Measurements from ENCODE around the gene NOL8.

Gene NOL8

GRCh38 chr9:92292338-92293074 lies 32.6 kb downstream of the NOL8 start:
- H3K36me3 ChIP-seq (ENCODE audit: insufficient read depth, low read length), result peaks cover 52% of the 10 kb centered on the region

DNA sequence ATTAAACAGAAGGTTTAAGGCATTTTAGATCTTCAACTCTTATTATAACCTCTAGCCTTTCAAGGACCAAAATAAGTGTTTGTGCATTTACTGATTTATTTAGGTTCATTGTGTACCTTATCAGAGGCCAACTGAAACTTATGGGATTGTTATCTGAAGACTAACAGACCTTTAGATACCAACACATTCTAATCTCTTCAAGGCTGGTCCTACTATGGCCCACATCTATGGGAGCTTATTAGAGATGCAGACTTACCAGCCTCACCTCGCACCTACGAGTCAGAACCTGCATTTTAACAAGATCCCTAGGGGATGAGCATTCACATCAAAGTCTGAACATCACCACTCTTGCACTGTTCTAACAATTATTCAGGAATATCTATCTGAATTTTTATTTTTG lies 33.6 kb downstream of the NOL8 start:
- Histone ChIP-seq H3K9me3 (ENCODE audit: insufficient read depth, low read depth, low read length) (no peaks in the 10 kb centered on the region), H3K4me1 (ENCODE audit: insufficient read depth, low read length) (peaks cover 7% of the 10 kb centered on the region; the same call in 1 of the 2 replicates), H3K9ac (ENCODE audit: low read depth, low read length) (no peak overlapping the region), H3K36me3 (ENCODE audit: insufficient read depth, low read length) (peaks cover 53% of the 10 kb centered on the region), H3K27me3 (ENCODE audit: insufficient read depth, low read length) (no peaks in the 10 kb centered on the region), H3K27ac (ENCODE audit: low read depth, low read length) (no peak overlapping the region), H3K4me3 (ENCODE audit: low read length) (peak overlapping the region; percentile 99; the same call in 1 of the 2 replicates)
- 82% methylated on average over 2 of the region's 2 CpGs for WGBS

More at GRCh38 chr9:92292338-92293074, 32.6 kb downstream of the NOL8 start:
- Histone ChIP-seq H3K4me3 (ENCODE audit: low read length) (peak overlapping the region; percentile 99), H3K9ac (ENCODE audit: low read depth, low read length) (peak overlapping the region; percentile 99), H3K9me3 (ENCODE audit: insufficient read depth, low read depth, low read length) (no peaks in the 10 kb centered on the region), H3K27me3 (ENCODE audit: insufficient read depth, low read length) (no peaks in the 10 kb centered on the region), H3K27ac (ENCODE audit: low read depth, low read length) (peak overlapping the region; percentile 94; the same call in 1 of the 2 replicates), H3K4me1 (ENCODE audit: insufficient read depth, low read length) (peaks cover 7% of the 10 kb centered on the region; the same call in 1 of the 2 replicates)
- 56% methylated on average over 8 of the region's 8 CpGs for WGBS

DNA sequence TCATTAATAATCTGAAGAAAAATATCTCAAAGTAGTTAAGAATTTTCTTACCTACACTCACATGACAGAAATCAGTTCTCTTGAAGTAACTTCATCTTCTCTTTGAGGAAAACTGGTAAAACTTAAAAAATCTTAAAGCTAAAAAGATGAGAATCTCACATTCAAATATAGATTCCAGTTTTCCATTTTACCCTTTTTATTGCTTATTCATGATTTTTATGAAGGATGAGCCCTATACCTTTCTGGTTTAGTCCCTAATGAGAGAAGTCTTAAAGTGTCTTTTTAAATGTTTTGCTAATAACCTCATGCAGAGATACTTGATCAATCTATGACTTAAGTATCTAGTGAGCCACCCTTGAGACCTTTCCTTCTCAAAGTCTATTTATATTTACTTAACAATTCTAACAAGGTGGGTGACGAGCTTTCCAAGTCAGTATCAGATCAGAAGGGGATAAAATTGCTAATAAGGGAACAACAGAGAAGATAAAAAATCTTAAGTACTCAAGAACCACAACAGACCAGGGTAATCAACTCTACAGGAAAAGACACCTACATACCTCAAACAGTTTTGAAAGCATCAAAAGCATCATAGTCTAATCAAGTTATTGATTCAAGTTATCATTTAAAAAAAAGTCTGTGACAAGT lies 34.2 kb downstream of the NOL8 start:
- no peak overlapping the region for H3K27ac ChIP-seq (ENCODE audit: low read depth, low read length)
- H3K36me3 ChIP-seq (ENCODE audit: insufficient read depth, low read length), result peaks cover 59% of the 10 kb centered on the region
- H3K4me1 ChIP-seq (ENCODE audit: insufficient read depth, low read length), result peaks cover 7% of the 10 kb centered on the region; the same call in 1 of the 2 replicates
- peak overlapping the region; percentile 99; the same call in 1 of the 2 replicates for H3K4me3 ChIP-seq (ENCODE audit: low read length)
- WGBS, result no CpG with 5 or more reads among the region's 1 CpG
- no peaks in the 10 kb centered on the region for H3K27me3 ChIP-seq (ENCODE audit: insufficient read depth, low read length)
- H3K9me3 ChIP-seq (ENCODE audit: insufficient read depth, low read depth, low read length), result no peaks in the 10 kb centered on the region
- H3K9ac ChIP-seq (ENCODE audit: low read depth, low read length), result no peak overlapping the region

- 95% methylated on average over 5 of the region's 5 CpGs for WGBS
- no peaks in the 10 kb centered on the region for H3K27me3 ChIP-seq (ENCODE audit: insufficient read depth, low read length)
- H3K9me3 ChIP-seq (ENCODE audit: insufficient read depth, low read depth, low read length), result no peaks in the 10 kb centered on the region
- H3K4me1 ChIP-seq (ENCODE audit: insufficient read depth, low read length), result peaks cover 3% of the 10 kb centered on the region; the same call in 1 of the 2 replicates
- H3K36me3 ChIP-seq (ENCODE audit: insufficient read depth, low read length), result peaks cover 70% of the 10 kb centered on the region
- no peak overlapping the region for H3K9ac ChIP-seq (ENCODE audit: low read depth, low read length)
- H3K4me3 ChIP-seq (ENCODE audit: low read length), result no peak overlapping the region
- no peak overlapping the region for H3K27ac ChIP-seq (ENCODE audit: low read depth, low read length)
These were observed 35.3 kb downstream of the NOL8 start for GRCh38 chr9:92289708-92290390.

GRCh38 chr9:92279302-92279701 lies 45.8 kb downstream of the NOL8 start:
- 90% methylated on average over 1 of the region's 1 CpG for WGBS
- no peak overlapping the region for H3K9ac ChIP-seq (ENCODE audit: low read depth, low read length)
- H3K36me3 ChIP-seq (ENCODE audit: insufficient read depth, low read length), result peaks cover 100% of the 10 kb centered on the region
- no peaks in the 10 kb centered on the region for H3K9me3 ChIP-seq (ENCODE audit: insufficient read depth, low read depth, low read length)
- no peak overlapping the region for H3K27ac ChIP-seq (ENCODE audit: low read depth, low read length)
- H3K4me3 ChIP-seq (ENCODE audit: low read length), result no peak overlapping the region
- H3K4me1 ChIP-seq (ENCODE audit: insufficient read depth, low read length), result no peaks in the 10 kb centered on the region
- H3K27me3 ChIP-seq (ENCODE audit: insufficient read depth, low read length), result no peaks in the 10 kb centered on the region

DNA sequence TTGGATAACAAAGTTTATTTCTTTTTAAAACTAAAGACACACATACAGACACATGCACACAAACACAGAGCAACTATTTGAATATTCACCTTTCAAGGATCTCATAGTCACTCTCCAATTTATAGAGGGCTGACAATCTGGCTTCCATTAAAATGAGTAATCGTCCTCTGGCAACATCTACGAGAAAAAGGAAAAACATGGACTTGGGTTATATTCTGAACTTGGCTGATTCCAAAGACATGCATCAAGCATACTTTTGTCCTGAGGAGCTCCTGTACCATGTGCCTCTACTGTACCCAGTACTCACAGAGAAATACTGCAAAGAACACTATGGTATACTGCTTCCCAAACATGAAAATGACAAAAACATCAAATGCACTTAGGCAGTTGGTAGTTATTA lies 47.0 kb downstream of the NOL8 start:
- peaks cover 100% of the 10 kb centered on the region for H3K36me3 ChIP-seq (ENCODE audit: insufficient read depth, low read length)
- H3K4me3 ChIP-seq (ENCODE audit: low read length), result no peak overlapping the region
- 95% methylated on average over 2 of the region's 2 CpGs for WGBS
- no peak overlapping the region for H3K27ac ChIP-seq (ENCODE audit: low read depth, low read length)
- no peak overlapping the region for H3K9ac ChIP-seq (ENCODE audit: low read depth, low read length)
- no peaks in the 10 kb centered on the region for H3K27me3 ChIP-seq (ENCODE audit: insufficient read depth, low read length)
- no peaks in the 10 kb centered on the region for H3K4me1 ChIP-seq (ENCODE audit: insufficient read depth, low read length)
- no peaks in the 10 kb centered on the region for H3K9me3 ChIP-seq (ENCODE audit: insufficient read depth, low read depth, low read length)

- Histone ChIP-seq H3K9me3 (ENCODE audit: insufficient read depth, low read depth, low read length) (no peaks in the 10 kb centered on the region), H3K36me3 (ENCODE audit: insufficient read depth, low read length) (peaks cover 100% of the 10 kb centered on the region), H3K4me3 (ENCODE audit: low read length) (no peak overlapping the region), H3K27me3 (ENCODE audit: insufficient read depth, low read length) (no peaks in the 10 kb centered on the region), H3K27ac (ENCODE audit: low read depth, low read length) (no peak overlapping the region), H3K9ac (ENCODE audit: low read depth, low read length) (no peak overlapping the region), H3K4me1 (ENCODE audit: insufficient read depth, low read length) (no peaks in the 10 kb centered on the region)
- 93% methylated on average over 11 of the region's 11 CpGs for WGBS
These were observed 48.7 kb downstream of the NOL8 start for GRCh38 chr9:92276331-92277032.

GRCh38 chr9:92275541-92275940 lies 49.6 kb downstream of the NOL8 start:
- Histone ChIP-seq H3K4me3 (ENCODE audit: low read length) (no peak overlapping the region), H3K27me3 (ENCODE audit: insufficient read depth, low read length) (no peaks in the 10 kb centered on the region), H3K9me3 (ENCODE audit: insufficient read depth, low read depth, low read length) (no peaks in the 10 kb centered on the region), H3K9ac (ENCODE audit: low read depth, low read length) (no peak overlapping the region), H3K36me3 (ENCODE audit: insufficient read depth, low read length) (peaks cover 100% of the 10 kb centered on the region), H3K27ac (ENCODE audit: low read depth, low read length) (no peak overlapping the region), H3K4me1 (ENCODE audit: insufficient read depth, low read length) (no peaks in the 10 kb centered on the region)
- WGBS, result 95% methylated on average over 6 of the region's 6 CpGs

DNA sequence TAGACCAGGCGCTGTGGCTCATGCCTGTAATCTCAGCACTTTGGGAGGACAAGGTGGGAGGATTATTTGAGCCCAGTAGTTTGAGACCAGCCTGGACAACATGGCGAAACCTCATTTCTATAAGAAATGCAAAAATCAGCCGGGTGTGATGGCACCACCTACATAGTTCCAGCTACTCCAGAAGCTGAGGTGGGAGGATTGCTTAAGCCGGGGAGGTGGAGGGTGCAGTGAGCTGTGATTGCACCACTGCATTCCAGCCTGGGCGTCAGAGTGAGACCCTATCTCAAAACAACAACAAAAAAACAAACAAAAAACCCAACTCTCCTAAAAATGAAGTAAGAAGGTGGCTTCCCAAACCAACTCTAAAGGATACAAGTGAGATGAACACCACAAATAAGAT lies 54.6 kb downstream of the NOL8 start:
- H3K27me3 ChIP-seq (ENCODE audit: insufficient read depth, low read length), result no peaks in the 10 kb centered on the region
- H3K4me1 ChIP-seq (ENCODE audit: insufficient read depth, low read length), result no peaks in the 10 kb centered on the region
- no peak overlapping the region for H3K27ac ChIP-seq (ENCODE audit: low read depth, low read length)
- H3K4me3 ChIP-seq (ENCODE audit: low read length), result no peak overlapping the region
- H3K9ac ChIP-seq (ENCODE audit: low read depth, low read length), result no peak overlapping the region
- H3K36me3 ChIP-seq (ENCODE audit: insufficient read depth, low read length), result peaks cover 100% of the 10 kb centered on the region
- no peaks in the 10 kb centered on the region for H3K9me3 ChIP-seq (ENCODE audit: insufficient read depth, low read depth, low read length)
- WGBS, result 100% methylated on average over 4 of the region's 5 CpGs

- Histone ChIP-seq H3K4me1 (ENCODE audit: insufficient read depth, low read length) (no peaks in the 10 kb centered on the region), H3K36me3 (ENCODE audit: insufficient read depth, low read length) (peaks cover 100% of the 10 kb centered on the region), H3K9ac (ENCODE audit: low read depth, low read length) (no peak overlapping the region), H3K27me3 (ENCODE audit: insufficient read depth, low read length) (no peaks in the 10 kb centered on the region), H3K27ac (ENCODE audit: low read depth, low read length) (no peak overlapping the region), H3K4me3 (ENCODE audit: low read length) (no peak overlapping the region), H3K9me3 (ENCODE audit: insufficient read depth, low read depth, low read length) (no peaks in the 10 kb centered on the region)
- 99% methylated on average over 4 of the region's 4 CpGs for WGBS
These were observed 58.7 kb downstream of the NOL8 start for GRCh38 chr9:92266486-92266885.

Measured in HUES64 (cell line).